Body of pancreas (tissue), 4 donors: ENCODE measurements around the gene DNAI7. TPM values are rescaled to one million over a fixed set of nuclear protein-coding genes. Genes with fewer than 3 reads are reported as not detected.

ENCODE experiments used
- ATAC-seq: fragments of 150-250 bp; one replicate; pipeline ENCODE4 v1.9.1; 2016
- DNase-seq, 4 donors: peaks; one replicate each; pipeline ENCODE4 v3.0.0-alpha.2; 2019
- H3K27ac ChIP-seq, 4 donors: fragments of 200-600 bp; sonication (generic); 1 replicate in 3 of 4; 2 replicates in 1 of 4; pipeline versions ENCODE4 v1.5.1 to v1.6.1; 2016 to 2019; ENCODE audit warnings: mild to moderate bottlenecking in 1 of 4, mixed read lengths in 1 of 4, moderate library complexity in 1 of 4
- H3K27me3 ChIP-seq, 2 donors: fragments of 200-600 bp; sonication (generic); one replicate each; pipeline ENCODE4 v1.6.0; 2016; ENCODE audit warnings: mild to moderate bottlenecking in 1 of 2
- H3K36me3 ChIP-seq, 2 donors: fragments of 200-600 bp; sonication (generic); replicated peaks in 1 of 2; 2 replicates each; pipeline ENCODE4 v1.5.1; 2016; ENCODE audit warnings: low read depth in 2 of 2; ENCODE audit not compliant: insufficient read depth in 1 of 2
- H3K4me1 ChIP-seq: fragments of 200-600 bp; sonication (generic); one replicate; pipeline ENCODE4 v1.6.0; 2016
- H3K4me3 ChIP-seq, 2 donors: fragments of 200-600 bp; sonication (generic); 1 replicate in 1 of 2; 2 replicates in 1 of 2; pipeline ENCODE4 v1.5.1; 2016 to 2019
- H3K9me3 ChIP-seq, 3 donors: fragments of 200-600 bp; sonication (generic); 1 replicate in 2 of 3; 2 replicates in 1 of 3; pipeline ENCODE4 v1.5.1; 2016
- CTCF ChIP-seq, 7 experiments: fragments of 450-650 bp in 4 of 7; fragments of 200-600 bp in 3 of 7; sonication (generic) in 3 of 7; IDR thresholded peaks; one replicate each; pipeline ENCODE4 v1.5.1; 2016 to 2019; ENCODE audit warnings: antibody characterized with exemption in 7 of 7
- POLR2A ChIP-seq, 3 donors: fragments of 450-650 bp; IDR thresholded peaks; one replicate each; pipeline ENCODE4 v1.6.1; 2016; ENCODE audit warnings: antibody characterized with exemption in 3 of 3, mild to moderate bottlenecking in 2 of 3
- WGBS, 2 donors: methylation state at CpG; one replicate each; pipeline ENCODE4 v1.1.5; 2017; 5-methylcytosine and 5-hydroxymethylcytosine counted together
- intact Hi-C: fragments of 100-400 bp; cut with DNase I; formaldehyde crosslinking; loops from one replicate; pipeline ENCODE4 v1.15.1; 2023
- total RNA-seq, 2 donors: library from RNA; depleted of rRNA; stranded (reverse); fragments of >200 nt; gene quantifications; one replicate each; pipeline ENCODE4 v1.1.0, GENCODE V29; 2016

The DNAI7 gene
- total RNA-seq, 2 donors from 2014 or later, result 0.26 TPM; not detected in 1

- no peaks in the 10 kb centered on the region for H3K9me3 ChIP-seq
- ATAC-seq (no peak), DNase-seq (no peak)
- H3K27ac ChIP-seq, result no peak overlapping the region
- H3K4me1 ChIP-seq, result no peaks in the 10 kb centered on the region
- WGBS, 2 donors, result 66 to 87% methylated on average over 4 of the region's 4 CpGs
- TF ChIP-seq CTCF (IDR thresholded peaks at IDR 0.05), result no peak
- no peak for TF ChIP-seq POLR2A (IDR thresholded peaks at IDR 0.05)
- no peaks in the 10 kb centered on the region for H3K27me3 ChIP-seq
- intact Hi-C loops, result no loop called here
- H3K4me3 ChIP-seq, result no peak overlapping the region
- H3K36me3 ChIP-seq, result peaks cover 0 to 10% of the 10 kb centered on the region in 2 donors
Measured at GRCh38 chr12:25101092-25101445, 93.9 kb downstream of the DNAI7 start.

- ATAC-seq (no peak), DNase-seq (no peak)
- no peaks in the 10 kb centered on the region for H3K27me3 ChIP-seq
- TF ChIP-seq POLR2A (IDR thresholded peaks at IDR 0.05), result no peak
- TF ChIP-seq CTCF (IDR thresholded peaks at IDR 0.05), result no peak
- no peak overlapping the region for H3K27ac ChIP-seq
- H3K9me3 ChIP-seq, result no peaks in the 10 kb centered on the region
- 78 to 85% methylated on average over 2 of the region's 2 CpGs for WGBS, 2 donors
- H3K36me3 ChIP-seq, result peaks cover 0 to 10% of the 10 kb centered on the region in 2 donors
- no peak overlapping the region for H3K4me3 ChIP-seq
- intact Hi-C loops, result no loop called here
- H3K4me1 ChIP-seq, result no peaks in the 10 kb centered on the region
Measured at GRCh38 chr12:25100194-25101091, 94.5 kb downstream of the DNAI7 start.

DNA sequence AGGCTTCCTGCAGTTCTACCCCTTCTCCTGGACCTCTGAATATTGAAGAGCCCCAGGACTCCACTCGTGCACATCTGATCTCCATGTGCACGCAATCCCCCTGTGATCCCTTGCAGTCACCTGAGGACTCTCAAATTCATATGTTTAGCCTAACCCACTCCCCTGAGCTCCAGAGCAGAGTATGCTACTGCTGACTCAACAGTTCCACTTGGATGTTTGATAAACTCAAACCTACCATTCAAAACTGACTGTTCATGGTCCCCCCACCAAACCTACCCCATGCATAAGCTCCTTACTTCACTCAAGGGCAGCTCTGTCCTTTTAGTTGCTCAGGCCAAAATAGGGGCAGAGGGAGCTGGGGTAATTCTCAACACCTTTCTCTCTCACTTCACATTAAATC is 96.0 kb downstream of the DNAI7 start:
- ATAC-seq, result no peak
- 85 to 97% methylated on average over 2 of the region's 2 CpGs for WGBS, 2 donors
- TF ChIP-seq POLR2A (IDR thresholded peaks at IDR 0.05) (no peak), CTCF (IDR thresholded peaks at IDR 0.05) (no peak)
- intact Hi-C loops, result no loop called here
- no peaks in the 10 kb centered on the region for H3K4me1 ChIP-seq
- no peaks in the 10 kb centered on the region for H3K27me3 ChIP-seq
- H3K4me3 ChIP-seq, result no peak overlapping the region
- peaks cover 0 to 10% of the 10 kb centered on the region in 2 donors for H3K36me3 ChIP-seq
- H3K27ac ChIP-seq, result no peak overlapping the region
- DNase-seq, result no peak
- H3K9me3 ChIP-seq, result no peaks in the 10 kb centered on the region

GRCh38 chr12:25089738-25090137 is 105.2 kb downstream of the DNAI7 start:
- H3K4me3 ChIP-seq, result no peak overlapping the region
- peak in 3 of 4 donors; percentile 55 to 58 (median 55) for DNase-seq
- H3K27ac ChIP-seq, result no peak overlapping the region
- H3K9me3 ChIP-seq, result no peaks in the 10 kb centered on the region
- H3K27me3 ChIP-seq, result no peaks in the 10 kb centered on the region
- intact Hi-C loops, result no loop called here
- WGBS, 2 donors, result 16 to 22% methylated on average over 2 of the region's 2 CpGs
- peak; percentile 53 for ATAC-seq
- no peak for TF ChIP-seq POLR2A (IDR thresholded peaks at IDR 0.05)
- TF ChIP-seq CTCF (IDR thresholded peaks at IDR 0.05), result no peak
- peaks cover 11% of the 10 kb centered on the region for H3K4me1 ChIP-seq
- H3K36me3 ChIP-seq, result peaks cover 0 to 3% of the 10 kb centered on the region in 2 donors

- no peak overlapping the region for H3K27ac ChIP-seq
- H3K9me3 ChIP-seq, result no peaks in the 10 kb centered on the region
- WGBS, 2 donors, result 86 to 91% methylated on average over 10 of the region's 10 CpGs
- TF ChIP-seq CTCF (IDR thresholded peaks at IDR 0.05) (no peak), POLR2A (IDR thresholded peaks at IDR 0.05) (no peak)
- peaks cover 11% of the 10 kb centered on the region for H3K4me1 ChIP-seq
- DNase-seq, result no peak
- peaks cover 0 to 3% of the 10 kb centered on the region in 2 donors for H3K36me3 ChIP-seq
- intact Hi-C loops, result no loop called here
- no peak for ATAC-seq
- H3K4me3 ChIP-seq, result no peak overlapping the region
- no peaks in the 10 kb centered on the region for H3K27me3 ChIP-seq
Measured at GRCh38 chr12:25087596-25087995, 107.4 kb downstream of the DNAI7 start.
